ENCODE measurements around the gene ASPG.

The ASPG gene

DNA sequence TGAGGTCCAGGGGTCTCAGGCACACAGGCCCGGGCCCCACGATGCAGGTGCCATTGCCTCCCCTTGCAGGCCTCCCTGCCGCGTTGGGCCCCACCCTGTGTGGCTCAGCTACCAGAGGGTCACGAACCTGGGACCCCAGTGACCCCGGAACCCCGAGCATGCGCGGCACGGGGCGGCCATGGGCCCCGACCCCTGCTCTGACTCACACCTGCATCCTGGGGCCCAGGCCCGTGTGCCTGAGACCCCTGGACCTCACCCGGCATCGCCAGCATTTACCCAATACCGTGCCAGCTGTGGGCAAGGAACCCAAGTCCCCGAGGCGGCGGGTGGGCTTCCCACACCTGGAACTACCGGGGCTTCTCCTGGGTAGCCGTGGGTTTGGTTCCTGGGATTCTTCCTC, 78.0 kb downstream of the ASPG start:
- DNase-seq (ENCODE audit: low read depth) = no peak

DNA sequence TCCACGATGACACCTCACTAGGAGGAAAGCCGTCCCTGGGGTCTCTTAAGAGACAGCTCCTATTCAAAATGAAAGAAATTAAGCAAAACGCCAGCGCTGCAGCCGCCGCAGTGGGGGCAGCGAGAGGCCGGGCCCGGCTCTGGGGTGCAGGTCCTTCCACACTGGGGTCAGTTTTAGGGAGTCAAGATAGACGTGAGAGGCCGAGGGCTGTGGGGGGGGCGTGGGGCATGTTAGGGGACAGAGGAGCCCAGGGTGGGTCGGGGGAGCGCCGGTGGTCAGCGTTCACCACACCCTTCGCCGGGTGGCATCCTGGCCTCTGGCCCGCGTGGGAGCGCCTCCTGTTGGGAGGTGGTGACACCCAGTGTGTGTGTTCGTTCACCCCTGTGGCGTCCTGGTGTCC, 78.5 kb downstream of the ASPG start:
- no peak for DNase-seq (ENCODE audit: low read depth)

DNA sequence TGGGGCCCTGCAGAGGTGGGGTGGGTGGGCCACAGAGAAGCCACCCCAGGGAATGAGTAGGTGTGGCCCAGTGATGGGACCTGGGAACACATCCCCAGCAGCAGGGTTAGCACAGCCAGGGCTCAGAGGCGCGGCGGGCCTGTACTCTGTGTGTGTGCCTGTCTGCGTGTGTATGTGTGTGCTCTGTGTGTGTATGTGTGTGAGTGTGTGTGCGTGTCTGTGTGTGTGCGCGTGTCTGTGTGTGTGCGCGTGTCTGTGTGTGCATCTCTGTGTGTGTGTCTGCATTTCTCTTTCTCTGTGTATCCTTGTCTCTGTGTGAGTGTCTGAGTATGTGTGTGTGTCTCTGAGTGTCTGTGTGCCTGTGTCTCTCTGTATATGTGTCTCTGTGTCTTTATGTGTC, 79.0 kb downstream of the ASPG start:
- no peak for DNase-seq (ENCODE audit: low read depth)

Measured in fibroblast of gingiva (primary cell).